Measurements from ENCODE around the gene TRIO.

TRIO gene

GRCh38 chr5:14491015-14491915 lies 348.1 kb downstream of the TRIO start:
- TF ChIP-seq FOXP2 (optimal IDR thresholded peaks at IDR 0.05; ENCODE audit: borderline replicate concordance, extremely low read depth, extremely low read length, insufficient read depth) (no peak), POLR2AphosphoS5 (IDR thresholded peaks at IDR 0.05; ENCODE audit: low read depth, low read length) (no peak), SIN3A (IDR thresholded peaks at IDR 0.05; ENCODE audit: borderline replicate concordance, insufficient read depth, low read length) (no peak), TAF1 (IDR thresholded peaks at IDR 0.05; ENCODE audit: borderline replicate concordance, insufficient read depth, low read length) (no peak)
- TF ChIP-seq, protein P1, sequence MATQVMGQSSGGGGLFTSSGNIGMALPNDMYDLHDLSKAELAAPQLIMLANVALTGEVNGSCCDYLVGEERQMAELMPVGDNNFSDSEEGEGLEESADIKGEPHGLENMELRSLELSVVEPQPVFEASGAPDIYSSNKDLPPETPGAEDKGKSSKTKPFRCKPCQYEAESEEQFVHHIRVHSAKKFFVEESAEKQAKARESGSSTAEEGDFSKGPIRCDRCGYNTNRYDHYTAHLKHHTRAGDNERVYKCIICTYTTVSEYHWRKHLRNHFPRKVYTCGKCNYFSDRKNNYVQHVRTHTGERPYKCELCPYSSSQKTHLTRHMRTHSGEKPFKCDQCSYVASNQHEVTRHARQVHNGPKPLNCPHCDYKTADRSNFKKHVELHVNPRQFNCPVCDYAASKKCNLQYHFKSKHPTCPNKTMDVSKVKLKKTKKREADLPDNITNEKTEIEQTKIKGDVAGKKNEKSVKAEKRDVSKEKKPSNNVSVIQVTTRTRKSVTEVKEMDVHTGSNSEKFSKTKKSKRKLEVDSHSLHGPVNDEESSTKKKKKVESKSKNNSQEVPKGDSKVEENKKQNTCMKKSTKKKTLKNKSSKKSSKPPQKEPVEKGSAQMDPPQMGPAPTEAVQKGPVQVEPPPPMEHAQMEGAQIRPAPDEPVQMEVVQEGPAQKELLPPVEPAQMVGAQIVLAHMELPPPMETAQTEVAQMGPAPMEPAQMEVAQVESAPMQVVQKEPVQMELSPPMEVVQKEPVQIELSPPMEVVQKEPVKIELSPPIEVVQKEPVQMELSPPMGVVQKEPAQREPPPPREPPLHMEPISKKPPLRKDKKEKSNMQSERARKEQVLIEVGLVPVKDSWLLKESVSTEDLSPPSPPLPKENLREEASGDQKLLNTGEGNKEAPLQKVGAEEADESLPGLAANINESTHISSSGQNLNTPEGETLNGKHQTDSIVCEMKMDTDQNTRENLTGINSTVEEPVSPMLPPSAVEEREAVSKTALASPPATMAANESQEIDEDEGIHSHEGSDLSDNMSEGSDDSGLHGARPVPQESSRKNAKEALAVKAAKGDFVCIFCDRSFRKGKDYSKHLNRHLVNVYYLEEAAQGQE (IDR thresholded peaks at IDR 0.05; ENCODE audit: insufficient read depth in 1 of 2, low read depth in 2 of 2, low read length in 2 of 2), result no peak

DNA sequence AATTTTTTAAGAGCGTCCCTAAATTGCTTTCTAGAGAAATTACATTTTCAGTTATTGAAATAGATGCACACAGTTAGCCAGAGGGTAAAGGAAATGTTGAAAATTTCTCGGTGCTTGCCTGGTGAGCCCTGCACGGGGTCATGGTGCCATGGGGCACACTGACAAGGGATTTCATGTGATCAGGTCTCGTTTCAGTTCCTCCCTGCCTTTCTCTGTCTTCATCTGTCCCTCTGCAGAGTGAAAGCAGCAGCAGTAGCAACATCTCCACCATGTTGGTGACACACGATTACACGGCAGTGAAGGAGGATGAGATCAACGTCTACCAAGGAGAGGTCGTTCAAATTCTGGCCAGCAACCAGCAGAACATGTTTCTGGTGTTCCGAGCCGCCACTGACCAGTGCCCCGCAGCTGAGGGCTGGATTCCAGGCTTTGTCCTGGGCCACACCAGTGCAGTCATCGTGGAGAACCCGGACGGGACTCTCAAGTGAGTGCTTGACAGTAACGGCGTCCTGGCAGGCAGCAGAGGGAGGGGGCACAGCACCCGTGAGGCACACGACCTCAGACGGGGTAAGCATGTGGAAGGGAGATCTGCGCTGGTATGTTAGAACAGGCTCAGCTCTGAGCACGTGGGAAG lies 349.3 kb downstream of the TRIO start:
- TF ChIP-seq FOXP2 (optimal IDR thresholded peaks at IDR 0.05; ENCODE audit: borderline replicate concordance, extremely low read depth, extremely low read length, insufficient read depth) (no peak), TAF1 (IDR thresholded peaks at IDR 0.05; ENCODE audit: borderline replicate concordance, insufficient read depth, low read length) (no peak), SIN3A (IDR thresholded peaks at IDR 0.05; ENCODE audit: borderline replicate concordance, insufficient read depth, low read length) (no peak), POLR2AphosphoS5 (IDR thresholded peaks at IDR 0.05; ENCODE audit: low read depth, low read length) (no peak)
- TF ChIP-seq, protein P1 (IDR thresholded peaks at IDR 0.05; ENCODE audit: insufficient read depth in 1 of 2, low read depth in 2 of 2, low read length in 2 of 2), result no peak

DNA sequence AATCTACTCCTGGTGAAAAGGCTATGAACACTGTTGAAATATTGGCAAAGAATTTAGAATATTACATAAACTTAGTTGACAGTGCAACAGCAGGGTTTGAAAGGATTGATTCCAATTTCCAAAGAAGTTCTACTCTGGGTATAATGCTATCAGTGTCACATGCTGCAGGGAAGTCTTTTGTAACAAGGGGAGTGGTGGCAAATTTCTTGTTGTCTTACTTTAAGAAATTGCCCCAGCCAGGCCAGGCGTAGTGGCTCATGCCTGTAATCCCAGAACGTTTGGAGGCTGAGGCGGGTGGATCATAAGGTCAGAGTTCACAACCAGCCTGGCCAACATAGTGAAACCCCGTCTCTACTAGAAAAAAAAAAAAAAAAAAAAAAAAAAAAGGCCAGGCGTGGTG lies 352.2 kb downstream of the TRIO start:
- TF ChIP-seq FOXP2 (optimal IDR thresholded peaks at IDR 0.05; ENCODE audit: borderline replicate concordance, extremely low read depth, extremely low read length, insufficient read depth), result no peak
- no peak for TF ChIP-seq TAF1 (IDR thresholded peaks at IDR 0.05; ENCODE audit: borderline replicate concordance, insufficient read depth, low read length)
- no peak for TF ChIP-seq SIN3A (IDR thresholded peaks at IDR 0.05; ENCODE audit: borderline replicate concordance, insufficient read depth, low read length)
- TF ChIP-seq POLR2AphosphoS5 (IDR thresholded peaks at IDR 0.05; ENCODE audit: low read depth, low read length), result no peak
- TF ChIP-seq, protein P1 (IDR thresholded peaks at IDR 0.05; ENCODE audit: insufficient read depth in 1 of 2, low read depth in 2 of 2, low read length in 2 of 2), result no peak

DNA sequence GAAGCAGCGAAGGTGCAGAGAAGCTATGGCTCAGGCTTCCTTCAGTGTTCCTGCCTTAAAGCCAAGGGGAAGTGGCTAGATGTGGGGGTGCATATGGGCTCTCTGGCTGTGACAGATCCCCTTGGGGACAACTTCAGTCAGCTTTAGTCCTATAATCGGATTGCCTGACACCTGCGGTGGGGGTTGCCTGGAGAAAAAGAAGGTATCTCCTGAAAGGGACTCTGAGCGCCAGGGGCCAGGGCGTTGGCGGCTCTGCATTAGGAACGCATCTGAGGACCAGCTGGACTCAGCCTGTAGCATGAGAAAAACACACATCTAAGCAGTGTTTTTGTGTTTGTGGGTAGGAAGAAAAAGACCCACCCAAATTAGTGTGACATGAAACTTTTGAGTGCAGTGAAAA lies 354.2 kb downstream of the TRIO start:
- TF ChIP-seq FOXP2 (optimal IDR thresholded peaks at IDR 0.05; ENCODE audit: borderline replicate concordance, extremely low read depth, extremely low read length, insufficient read depth) (no peak), TAF1 (IDR thresholded peaks at IDR 0.05; ENCODE audit: borderline replicate concordance, insufficient read depth, low read length) (no peak), SIN3A (IDR thresholded peaks at IDR 0.05; ENCODE audit: borderline replicate concordance, insufficient read depth, low read length) (no peak), POLR2AphosphoS5 (IDR thresholded peaks at IDR 0.05; ENCODE audit: low read depth, low read length) (no peak)
- TF ChIP-seq, protein P1 (IDR thresholded peaks at IDR 0.05; ENCODE audit: insufficient read depth in 1 of 2, low read depth in 2 of 2, low read length in 2 of 2), result no peak

Data from PFSK-1 (cell line).